ENCODE measurements around the gene UNC80. TPM values are rescaled to one million over a fixed set of nuclear protein-coding genes. Genes with fewer than 3 reads are reported as not detected.
A peak's percentile ranks its signal among the peaks of the same experiment; 100 is the strongest.
"Not testable (repeated sequence)": the region's sequence is repeated elsewhere in the genome, so short reads cannot be mapped to it uniquely, and the experiment has no call there.

UNC80 gene
- not detected in 2 replicates for total RNA-seq (2014; rRNA removed; shearing (Covaris generic))
- not detected in 2 replicates for polyA plus RNA-seq (2014; cell fraction: nucleus; rRNA removed)

DNA sequence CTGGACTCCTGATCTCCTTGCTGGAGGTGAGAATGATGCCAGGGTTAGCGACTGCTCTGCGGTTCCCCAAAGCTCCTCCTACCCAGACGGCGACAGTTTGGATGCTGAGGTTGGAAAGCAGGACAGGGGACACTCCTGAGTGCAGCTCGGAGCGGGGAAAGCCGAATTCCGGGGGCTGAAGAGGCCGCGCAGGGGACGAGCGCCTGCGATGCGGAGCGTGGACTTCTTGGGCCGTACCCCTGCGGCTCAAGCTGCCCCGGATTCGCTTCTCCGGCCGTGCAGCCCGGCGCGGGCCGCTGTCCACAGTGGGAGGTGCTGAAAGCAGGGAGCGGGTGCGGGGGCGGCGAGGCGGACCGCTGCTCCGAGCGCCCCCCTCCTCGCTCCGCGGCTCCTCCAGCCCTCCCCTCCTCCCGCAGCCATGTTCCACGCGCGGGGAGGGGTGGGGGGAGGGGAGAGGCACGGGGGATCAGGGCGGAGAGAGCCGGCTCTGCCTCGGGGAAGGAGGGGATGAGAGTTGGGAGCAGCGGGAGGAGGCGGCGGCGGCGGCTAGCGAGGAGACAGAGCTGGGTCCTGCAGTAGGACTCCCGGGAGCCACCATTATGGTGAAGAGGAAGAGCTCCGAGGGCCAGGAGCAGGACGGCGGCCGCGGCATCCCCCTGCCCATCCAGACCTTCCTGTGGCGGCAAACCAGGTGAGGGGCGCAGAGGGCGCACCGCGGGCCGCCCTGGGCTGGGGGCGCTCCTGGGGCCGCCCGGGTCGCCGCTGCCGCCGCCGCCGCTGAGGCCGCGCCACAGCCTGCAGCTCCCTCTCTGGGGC, at the start of gene UNC80:
TSS of gene UNC80 (plus strand) at position 359 of the 816 bp plus-strand sequence. CDS start at position 600, 241 bp downstream.
- peak; percentile 56 for DNase-seq (ENCODE audit: extremely low read depth, low read depth)

- DNase-seq (ENCODE audit: extremely low read depth, low read depth), result no peak
Measured at GRCh38 chr2:209726311-209726710, 45.3 kb upstream of the UNC80 start.

DNA sequence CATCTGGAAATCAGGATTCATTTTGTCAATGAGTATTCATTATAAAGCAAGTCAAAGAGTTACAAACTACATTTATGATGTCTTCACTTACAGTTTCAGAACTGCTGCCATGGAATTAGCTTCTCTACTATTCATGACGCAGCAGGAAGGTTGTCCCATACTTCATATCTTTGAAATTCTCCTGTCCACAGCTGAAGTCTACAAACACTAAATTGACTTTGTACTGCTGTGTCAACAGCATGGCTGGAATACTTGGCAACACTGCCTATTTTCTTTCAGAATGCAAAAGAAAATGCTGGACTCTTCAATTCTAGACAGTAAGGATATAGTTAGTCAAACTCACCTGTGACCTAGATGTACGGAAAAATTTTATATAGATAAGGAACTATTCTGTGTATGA, 44.6 kb upstream of the UNC80 start:
- DNase-seq (ENCODE audit: extremely low read depth, low read depth), result no peak

DNA sequence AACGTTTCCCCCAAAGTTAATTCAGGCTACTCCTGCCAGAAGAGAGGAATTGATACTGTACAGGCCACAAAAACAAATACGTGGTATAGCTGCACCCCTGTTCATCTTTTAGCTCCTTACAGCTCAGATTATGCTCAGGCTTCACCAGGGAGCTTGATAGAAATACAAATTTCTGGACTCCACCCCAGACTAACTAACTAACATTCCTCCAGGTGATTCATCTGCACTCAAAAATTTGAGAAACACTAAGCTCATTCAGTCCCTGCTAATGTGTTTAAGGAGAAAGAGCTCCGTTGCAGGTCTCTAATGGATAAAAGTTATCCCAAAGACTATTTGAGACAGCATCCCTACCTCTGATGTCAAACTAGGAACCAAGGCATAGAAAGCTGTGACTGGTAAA, 36.8 kb upstream of the UNC80 start:
- no peak for DNase-seq (ENCODE audit: extremely low read depth, low read depth)

DNA sequence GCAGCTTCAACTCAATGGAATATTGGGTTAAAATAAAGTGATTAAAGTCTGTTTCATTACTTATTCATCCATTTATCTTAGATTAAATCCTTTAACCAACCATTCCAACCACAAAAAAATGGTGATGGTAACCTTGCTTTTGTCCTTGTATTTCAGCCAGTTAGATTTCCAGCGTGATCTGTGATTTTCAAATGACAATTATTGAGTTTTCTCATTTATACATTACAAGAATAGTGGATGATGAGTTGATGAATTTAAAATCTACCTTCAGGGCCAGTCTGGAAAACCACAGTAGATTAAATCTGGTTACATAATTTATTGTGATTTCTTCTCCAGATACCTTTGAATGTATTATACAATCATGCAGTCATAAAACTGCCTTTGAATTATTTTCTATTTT, 29.7 kb upstream of the UNC80 start:
- DNase-seq (ENCODE audit: extremely low read depth, low read depth), result no peak

GRCh38 chr2:209753020-209753419, 18.6 kb upstream of the UNC80 start:
- no peak for DNase-seq (ENCODE audit: extremely low read depth, low read depth)

DNA sequence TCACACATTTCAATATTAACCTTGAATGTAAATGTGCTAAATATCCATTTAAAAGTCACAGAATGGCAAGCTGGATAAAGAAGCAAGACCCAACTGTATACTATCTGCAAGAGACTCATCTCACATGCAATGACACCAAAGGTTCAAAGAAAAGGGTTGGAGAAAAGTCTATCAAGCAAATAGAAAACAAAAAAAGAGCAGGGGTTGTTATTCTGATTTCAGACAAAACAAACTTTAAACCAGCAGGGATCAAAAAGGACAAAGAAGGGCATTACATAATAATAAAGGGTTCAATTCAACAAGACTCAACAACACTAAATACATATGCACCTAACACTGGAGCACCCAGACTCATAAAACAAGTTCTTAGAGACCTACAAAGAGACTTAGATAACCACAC, 14.5 kb upstream of the UNC80 start:
- no peak for DNase-seq (ENCODE audit: extremely low read depth, low read depth)

DNA sequence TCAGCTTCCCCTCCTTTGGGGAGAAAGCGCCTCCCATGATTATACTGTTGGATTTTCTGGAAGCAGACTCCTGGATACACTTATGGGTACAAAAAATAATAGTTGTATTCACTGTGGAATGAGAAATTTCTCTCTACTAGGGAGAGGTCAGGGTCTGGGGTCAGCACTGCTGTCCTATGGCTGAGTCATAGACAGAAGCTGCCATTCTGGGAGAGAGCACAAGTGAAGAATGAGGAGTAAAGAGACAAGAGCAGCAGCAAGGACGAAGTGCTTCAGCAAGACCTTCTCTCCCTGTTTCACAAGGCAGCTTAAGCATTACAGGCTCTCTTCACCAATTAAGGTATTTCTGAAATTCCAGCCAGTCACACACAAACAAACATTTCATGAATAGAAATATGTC, 10.1 kb upstream of the UNC80 start:
- DNase-seq (ENCODE audit: extremely low read depth, low read depth), result no peak

DNA sequence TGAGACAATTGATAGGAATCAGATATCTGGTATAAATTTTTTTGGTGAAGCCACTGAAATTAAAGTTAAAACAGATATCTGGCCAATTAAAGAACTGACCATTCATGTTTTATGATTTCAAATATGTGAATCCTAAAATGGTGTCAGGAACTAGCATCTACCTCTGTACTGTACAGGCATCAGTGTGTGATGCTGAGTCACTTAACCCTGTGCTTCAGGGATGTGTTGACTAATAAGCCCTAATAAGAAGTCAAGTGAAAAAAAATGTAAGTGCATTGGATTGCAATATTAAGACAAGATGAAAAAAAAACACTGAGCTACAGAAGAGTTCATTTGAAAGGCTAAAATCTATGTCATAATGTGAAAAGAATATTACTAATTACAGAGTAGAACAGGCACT, 9.1 kb upstream of the UNC80 start:
- no peak for DNase-seq (ENCODE audit: extremely low read depth, low read depth)

GRCh38 chr2:209763106-209763505, 8.5 kb upstream of the UNC80 start:
- no peak for DNase-seq (ENCODE audit: extremely low read depth, low read depth)

- DNase-seq (ENCODE audit: extremely low read depth, low read depth), result no peak
Measured at GRCh38 chr2:209766613-209767012, 5.0 kb upstream of the UNC80 start.

GRCh38 chr2:209767316-209767715, 4.3 kb upstream of the UNC80 start:
- DNase-seq (ENCODE audit: extremely low read depth, low read depth), result no peak

DNA sequence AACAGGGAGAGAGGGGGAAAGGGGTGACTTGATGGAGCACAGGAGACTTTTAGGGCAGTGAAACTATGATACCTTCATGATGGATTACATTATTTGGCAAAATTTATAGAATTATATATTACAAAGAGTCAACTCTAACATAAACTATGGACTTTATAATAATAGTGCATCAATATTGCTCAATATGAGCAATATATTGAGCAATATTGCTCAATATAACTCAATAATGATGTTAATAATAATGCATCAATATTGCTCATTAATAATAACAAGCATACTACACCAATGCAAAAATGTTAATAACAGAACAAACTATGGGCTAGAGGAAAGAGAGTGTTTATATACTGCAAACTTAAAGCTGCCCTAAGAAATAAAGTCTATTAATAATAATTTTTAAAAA, 3.1 kb upstream of the UNC80 start:
- DNase-seq (ENCODE audit: extremely low read depth, low read depth), result no peak

DNA sequence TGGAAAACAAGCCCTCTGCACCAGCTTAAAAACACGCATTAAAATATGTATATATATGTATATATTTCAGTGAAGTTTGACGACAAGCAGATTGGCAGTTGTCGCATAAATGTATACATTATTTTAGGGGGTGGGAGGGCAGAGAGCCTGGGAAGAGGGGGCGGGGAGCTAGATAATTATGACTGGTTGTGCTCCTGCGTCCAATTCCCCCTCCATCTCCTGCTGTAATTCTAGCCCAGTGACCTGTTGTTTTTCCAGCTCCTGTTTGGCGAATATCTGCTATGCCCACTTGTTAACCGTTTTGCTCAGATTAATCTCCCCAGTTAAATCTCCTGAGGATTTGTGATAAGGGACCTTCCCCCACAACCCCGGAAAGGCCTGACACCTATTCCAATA, 656 bp downstream of the UNC80 start:
- DNase-seq (ENCODE audit: extremely low read depth, low read depth), result no peak

GRCh38 chr2:209773377-209773776, 1.7 kb downstream of the UNC80 start:
- DNase-seq (ENCODE audit: extremely low read depth, low read depth), result no peak

GRCh38 chr2:209787416-209787815, 15.8 kb downstream of the UNC80 start:
- DNase-seq (ENCODE audit: extremely low read depth, low read depth), result no peak

- DNase-seq (ENCODE audit: extremely low read depth, low read depth), result no peak
Measured at GRCh38 chr2:209788925-209789324, 17.3 kb downstream of the UNC80 start.

DNA sequence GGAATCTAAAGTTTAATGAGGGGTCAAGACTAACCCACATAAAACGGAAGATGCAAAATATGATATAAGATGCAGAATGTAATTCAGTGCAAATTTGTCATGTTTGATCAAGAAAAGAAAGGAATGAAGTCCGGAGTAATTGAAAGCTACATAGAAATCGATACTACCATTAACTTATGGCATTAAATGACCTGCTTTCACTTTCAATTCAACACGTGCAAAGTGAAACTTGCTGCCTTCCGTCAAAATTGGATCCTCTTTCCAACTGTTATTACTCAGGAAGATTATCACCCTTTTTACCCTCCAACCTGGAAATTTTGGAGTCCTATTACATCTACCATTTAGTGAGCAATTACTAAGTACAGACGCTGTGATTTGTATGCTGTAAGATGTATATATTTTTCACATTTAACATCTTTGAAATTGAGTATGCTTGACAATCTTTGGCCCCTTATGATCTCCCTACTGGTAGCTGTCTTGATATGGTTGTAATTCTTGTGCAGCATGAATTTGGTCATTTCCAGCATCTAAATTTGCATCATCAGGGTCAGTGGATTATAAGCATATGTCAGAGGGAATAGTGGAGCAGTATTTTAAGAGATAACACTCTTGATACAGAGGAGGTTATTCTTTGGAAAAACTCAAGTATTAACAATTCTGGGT, 18.6 kb downstream of the UNC80 start:
- no peak for DNase-seq (ENCODE audit: extremely low read depth, low read depth)

DNA sequence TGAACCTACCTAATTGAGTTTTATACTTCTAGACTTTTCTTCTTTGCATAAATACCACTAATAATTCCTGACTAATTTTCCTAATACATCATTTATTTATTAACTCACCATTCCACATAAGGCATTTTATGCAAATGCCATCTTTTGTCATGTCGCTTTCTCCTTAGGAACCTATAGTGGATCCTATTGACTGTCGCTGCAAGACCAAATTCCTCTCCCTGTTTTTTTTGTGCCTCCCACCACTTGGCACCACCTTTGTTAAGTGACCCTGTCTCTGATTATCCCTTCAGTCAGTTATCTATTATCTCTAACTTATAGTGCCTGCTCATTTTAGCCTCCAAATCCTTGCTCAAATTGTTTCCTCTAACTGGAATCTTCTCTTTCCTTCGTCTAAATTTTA, 19.5 kb downstream of the UNC80 start:
- no peak for DNase-seq (ENCODE audit: extremely low read depth, low read depth)

- not testable (repeated sequence) for DNase-seq (ENCODE audit: extremely low read depth, low read depth)
Measured at GRCh38 chr2:209795425-209795824, 23.8 kb downstream of the UNC80 start.

- no peak for DNase-seq (ENCODE audit: extremely low read depth, low read depth)
Measured at GRCh38 chr2:209805351-209805750, 33.7 kb downstream of the UNC80 start.

- DNase-seq (ENCODE audit: extremely low read depth, low read depth), result no peak
Measured at GRCh38 chr2:209806318-209806717, 34.7 kb downstream of the UNC80 start.

All from NCI-H460 (cell line).